Loucy (cell line): Measurements from ENCODE around the gene NRP1.

ENCODE experiments used
- EZH2phosphoT487 ChIP-seq: fragments of 200-600 bp; IDR thresholded peaks from 2 replicates; pipeline ENCODE4 v1.6.1; 2018; ENCODE audit warnings: antibody characterized with exemption, mild to moderate bottlenecking, moderate library complexity, borderline replicate concordance
- TF ChIP-seq, protein P1 (sequence below): fragments of 200-600 bp; sonication (generic); conservative IDR thresholded peaks from 2 replicates; pipeline ENCODE4 v1.5.1; 2014; ENCODE audit warnings: mild to moderate bottlenecking, antibody characterized with exemption, low read length

DNA sequence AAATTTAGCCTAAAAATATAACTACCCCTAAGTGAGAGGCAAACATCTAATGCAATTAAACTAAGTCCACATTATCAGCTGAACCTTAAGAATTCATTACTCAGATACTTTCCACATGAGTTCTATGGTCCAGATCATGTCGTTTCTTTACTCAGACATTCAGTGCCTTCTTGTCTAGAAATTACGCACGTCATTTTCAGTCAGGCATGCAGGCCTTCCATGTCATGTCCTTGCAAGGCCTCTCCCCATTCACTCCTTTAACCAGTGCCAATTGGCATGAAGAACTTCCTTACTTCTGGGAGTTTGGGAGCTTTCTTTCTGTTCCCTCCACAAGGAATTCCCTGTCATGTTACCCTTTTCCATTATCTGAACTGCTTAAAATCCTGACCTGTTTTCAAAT lies 118.8 kb downstream of the NRP1 start:
- TF ChIP-seq, protein P1, sequence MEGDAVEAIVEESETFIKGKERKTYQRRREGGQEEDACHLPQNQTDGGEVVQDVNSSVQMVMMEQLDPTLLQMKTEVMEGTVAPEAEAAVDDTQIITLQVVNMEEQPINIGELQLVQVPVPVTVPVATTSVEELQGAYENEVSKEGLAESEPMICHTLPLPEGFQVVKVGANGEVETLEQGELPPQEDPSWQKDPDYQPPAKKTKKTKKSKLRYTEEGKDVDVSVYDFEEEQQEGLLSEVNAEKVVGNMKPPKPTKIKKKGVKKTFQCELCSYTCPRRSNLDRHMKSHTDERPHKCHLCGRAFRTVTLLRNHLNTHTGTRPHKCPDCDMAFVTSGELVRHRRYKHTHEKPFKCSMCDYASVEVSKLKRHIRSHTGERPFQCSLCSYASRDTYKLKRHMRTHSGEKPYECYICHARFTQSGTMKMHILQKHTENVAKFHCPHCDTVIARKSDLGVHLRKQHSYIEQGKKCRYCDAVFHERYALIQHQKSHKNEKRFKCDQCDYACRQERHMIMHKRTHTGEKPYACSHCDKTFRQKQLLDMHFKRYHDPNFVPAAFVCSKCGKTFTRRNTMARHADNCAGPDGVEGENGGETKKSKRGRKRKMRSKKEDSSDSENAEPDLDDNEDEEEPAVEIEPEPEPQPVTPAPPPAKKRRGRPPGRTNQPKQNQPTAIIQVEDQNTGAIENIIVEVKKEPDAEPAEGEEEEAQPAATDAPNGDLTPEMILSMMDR: no peak
- no peak for TF ChIP-seq EZH2phosphoT487
